DLD1 (cell line): ENCODE measurements around the gene LEP.
"Not testable (repeated sequence)": the region's sequence is repeated elsewhere in the genome, so short reads cannot be mapped to it uniquely, and the experiment has no call there.

Source experiments
- in situ Hi-C: cut with HindIII; loops from 2 replicates; pipeline ENCODE4 v1.10.0; 2017; ENCODE audit warnings: low sequenced_read_pairs

Gene LEP

GRCh38 chr7:128210036-128210347 is 31.1 kb upstream of the LEP start:
- in situ Hi-C loops = loop anchor here (25.0 kb wide), 1 partner anchor 498 kb away; no protein-coding TSS in a partner anchor

DNA sequence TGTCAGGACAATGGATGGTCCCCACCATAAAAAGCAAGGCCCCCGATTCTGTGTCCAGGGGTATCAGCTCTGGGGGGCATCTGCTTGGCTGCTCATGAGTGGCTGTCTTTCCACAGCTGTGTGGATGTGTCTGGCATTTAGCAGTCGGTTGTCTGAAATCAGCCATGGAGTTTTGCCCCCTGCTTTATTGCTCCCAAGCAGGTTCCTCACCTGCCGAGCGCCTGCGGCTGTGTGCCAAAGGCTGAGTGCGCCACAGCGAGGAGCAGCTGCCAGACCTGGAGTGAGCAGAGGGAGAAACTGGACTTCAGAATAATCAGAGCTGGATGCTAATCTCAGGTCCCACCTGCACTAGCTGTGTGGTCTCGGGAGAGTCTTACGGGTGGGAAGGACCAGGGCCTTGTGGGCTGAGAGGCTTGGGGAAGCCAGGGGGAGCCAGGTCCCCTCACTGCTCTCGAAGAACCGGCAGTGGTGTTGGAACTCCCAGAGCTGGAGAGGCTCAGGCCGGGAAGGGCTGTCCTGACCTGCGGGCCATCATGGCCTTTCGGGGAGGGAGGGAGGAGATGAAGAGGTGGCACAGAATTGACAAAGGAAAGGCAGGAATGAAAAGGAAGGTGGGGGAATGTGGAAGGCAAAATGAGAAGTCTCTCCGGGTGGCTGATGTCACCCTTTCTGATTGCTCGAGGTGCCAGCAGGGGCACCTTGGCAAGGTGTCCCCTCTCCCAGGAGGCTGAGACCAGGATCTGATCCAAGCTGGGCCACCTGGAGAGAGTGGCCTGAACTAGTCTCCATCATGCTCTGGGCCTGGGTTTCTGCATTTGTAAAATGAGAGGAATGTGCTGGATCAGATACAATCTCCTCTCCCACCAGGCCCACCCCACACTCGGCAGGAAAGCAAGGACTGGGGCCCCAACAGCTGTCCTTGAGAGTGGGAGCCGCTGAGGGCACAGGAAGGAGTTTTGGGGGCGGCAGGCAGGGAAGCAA is 30.2 kb upstream of the LEP start:
- in situ Hi-C loops = loop anchor here (25.0 kb wide), 1 partner anchor 499 kb away; no protein-coding TSS in a partner anchor

DNA sequence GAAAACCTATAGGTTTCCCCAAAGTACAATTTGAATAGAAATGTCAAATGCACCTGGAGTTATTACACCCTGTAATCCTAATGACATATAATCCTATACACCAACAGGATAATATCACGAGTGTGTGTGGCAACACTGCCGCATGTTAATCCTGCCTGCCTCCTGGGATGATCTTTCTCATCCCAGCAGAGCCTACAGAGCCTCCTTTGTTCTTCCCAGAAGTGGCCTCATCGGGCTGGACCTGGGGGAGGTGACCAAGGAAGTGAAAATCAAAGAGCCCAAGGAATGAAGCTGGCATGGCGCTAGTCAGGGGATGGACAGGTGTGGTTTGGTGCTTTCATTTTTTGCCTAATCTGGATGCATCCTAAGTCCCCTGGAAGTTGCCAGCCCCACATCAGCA is 29.5 kb upstream of the LEP start:
- in situ Hi-C loops = loop anchor here (25.0 kb wide), 1 partner anchor 499 kb away; no protein-coding TSS in a partner anchor

DNA sequence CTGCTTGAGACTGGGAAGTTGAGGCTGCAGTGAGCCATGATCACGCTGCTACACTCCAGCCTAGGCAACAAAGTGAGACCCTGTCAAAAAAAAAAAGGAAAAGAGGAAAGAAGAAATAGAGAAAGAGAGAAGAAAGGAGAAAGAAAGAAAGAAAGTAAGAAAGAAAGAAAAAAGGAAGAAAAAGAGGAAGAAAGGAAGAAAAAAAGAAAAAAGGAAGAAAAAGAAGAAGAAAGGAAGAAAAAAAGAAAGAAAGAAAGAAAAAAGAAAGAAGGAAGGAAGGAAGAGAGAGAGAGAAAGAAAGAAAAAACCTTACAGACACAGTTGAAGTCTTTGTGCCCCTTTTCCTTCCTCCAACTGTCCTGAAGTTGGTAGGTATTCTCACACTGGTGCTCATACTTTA is 26.6 kb upstream of the LEP start:
- in situ Hi-C loops = loop anchor here (25.0 kb wide), 1 partner anchor 502 kb away; no protein-coding TSS in a partner anchor

- in situ Hi-C loops = loop anchor here (25.0 kb wide), 1 partner anchor 503 kb away; no protein-coding TSS in a partner anchor
Measured at GRCh38 chr7:128215281-128215680, 25.8 kb upstream of the LEP start.

DNA sequence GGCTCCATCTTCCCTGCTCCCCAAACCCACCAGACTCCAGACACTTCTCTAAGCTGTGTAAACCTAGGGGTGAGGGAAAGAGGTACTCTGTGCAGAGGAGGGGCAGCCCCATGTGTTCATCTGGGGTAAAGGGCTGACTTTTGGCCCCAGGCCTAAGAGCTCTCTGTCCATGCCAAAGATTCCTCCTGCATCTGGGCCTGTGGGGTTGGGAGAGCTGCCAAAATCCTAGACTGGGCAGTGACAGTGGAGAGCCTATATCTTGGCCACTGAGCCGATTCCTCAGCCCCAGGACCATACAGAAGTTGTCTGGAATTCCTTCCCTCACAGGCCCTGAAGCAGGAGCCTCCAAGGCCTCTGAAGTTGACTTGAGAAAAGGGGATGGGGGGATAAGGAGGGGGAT is 25.3 kb upstream of the LEP start:
- in situ Hi-C loops = loop anchor here (25.0 kb wide), 1 partner anchor 503 kb away; no protein-coding TSS in a partner anchor

- in situ Hi-C loops = loop anchor here (25.0 kb wide), 1 partner anchor 505 kb away; no protein-coding TSS in a partner anchor
Measured at GRCh38 chr7:128217030-128217805, 23.9 kb upstream of the LEP start.

- in situ Hi-C loops = loop anchor here (25.0 kb wide), 1 partner anchor 506 kb away; no protein-coding TSS in a partner anchor
Measured at GRCh38 chr7:128217967-128218652, 23.0 kb upstream of the LEP start.

- in situ Hi-C loops = loop anchor here (25.0 kb wide), 1 partner anchor 507 kb away; no protein-coding TSS in a partner anchor
Measured at GRCh38 chr7:128219636-128220035, 21.4 kb upstream of the LEP start.

GRCh38 chr7:128221929-128222403 is 19.1 kb upstream of the LEP start:
- in situ Hi-C loops = loop anchor here (25.0 kb wide), 1 partner anchor 510 kb away; no protein-coding TSS in a partner anchor

DNA sequence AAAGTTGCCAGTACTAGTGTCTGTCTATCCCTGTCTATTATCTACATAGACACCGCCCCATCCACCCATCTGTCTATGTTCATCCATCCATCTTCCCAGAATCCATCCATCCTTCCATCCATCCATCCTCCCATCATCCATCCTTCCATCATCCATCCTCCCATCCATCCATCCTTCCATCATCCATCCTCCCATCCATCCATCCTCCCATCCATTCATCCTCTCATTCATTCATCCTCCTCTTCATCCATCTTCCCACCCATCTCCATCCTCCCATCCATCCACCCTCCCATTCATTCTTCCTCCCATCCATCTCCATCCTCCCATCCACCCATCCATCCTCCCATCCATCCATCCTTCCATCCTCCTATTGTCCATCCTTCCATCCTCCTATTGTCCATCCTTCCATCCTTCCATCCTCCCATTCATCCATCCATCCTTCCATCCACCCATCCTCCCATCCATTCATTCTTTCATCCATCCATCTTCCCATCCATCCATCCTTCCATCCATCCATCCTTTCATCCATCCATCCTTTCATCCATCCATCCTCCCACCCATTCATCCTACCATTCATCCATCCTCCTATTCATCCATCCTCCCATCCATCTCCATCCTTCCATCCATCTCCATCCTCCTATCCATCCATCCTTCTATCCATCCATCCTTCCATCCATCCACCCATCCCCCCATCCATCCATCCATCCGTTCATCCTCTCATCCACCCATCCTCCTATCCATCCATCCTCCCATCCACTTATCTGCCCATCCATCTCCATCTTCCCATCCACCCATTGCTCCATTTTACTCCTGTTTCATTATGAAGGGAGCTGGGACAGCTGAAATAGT is 14.7 kb upstream of the LEP start:
- in situ Hi-C loops = no loop called here

DNA sequence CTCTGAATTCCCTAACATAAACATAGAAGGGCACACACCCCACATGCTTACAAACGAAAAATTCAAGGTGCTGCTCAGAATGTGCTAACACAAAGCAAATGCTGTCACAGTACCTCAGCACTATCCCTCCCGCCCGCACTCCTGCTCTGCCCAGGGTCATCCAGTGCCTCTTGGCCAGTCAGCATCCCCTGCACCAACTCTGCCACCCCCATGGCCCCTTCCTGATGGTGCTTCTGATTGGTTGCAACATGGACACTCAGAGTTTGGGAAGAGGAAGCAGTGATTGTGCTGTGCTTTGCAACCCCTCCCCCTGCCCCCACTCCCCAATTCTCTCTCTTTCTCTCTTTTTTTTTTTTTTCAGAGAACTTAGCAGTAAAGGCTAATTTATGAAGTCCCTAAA is 13.8 kb upstream of the LEP start:
- in situ Hi-C loops = no loop called here

GRCh38 chr7:128231021-128231420 is 10.1 kb upstream of the LEP start:
- in situ Hi-C loops = no loop called here

DNA sequence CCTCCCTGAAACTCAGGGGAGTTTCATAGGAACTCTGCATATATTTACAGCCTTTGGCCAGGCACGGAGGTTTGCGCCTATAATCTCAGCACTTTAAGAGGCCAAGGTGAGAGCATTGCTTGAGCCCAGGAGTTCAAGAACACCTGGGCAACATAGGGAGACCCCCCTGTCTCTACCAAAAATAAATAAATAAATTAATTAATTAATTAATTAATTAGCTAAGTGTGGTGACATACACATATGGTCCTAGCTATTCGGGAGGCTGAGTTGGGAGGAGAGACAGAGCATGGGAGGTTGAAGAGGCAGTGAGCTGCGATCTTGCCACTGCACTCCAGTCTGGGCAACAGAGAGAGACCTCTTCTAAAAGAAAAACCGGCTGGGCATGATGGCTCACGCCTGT is 9.4 kb upstream of the LEP start:
- in situ Hi-C loops = no loop called here

DNA sequence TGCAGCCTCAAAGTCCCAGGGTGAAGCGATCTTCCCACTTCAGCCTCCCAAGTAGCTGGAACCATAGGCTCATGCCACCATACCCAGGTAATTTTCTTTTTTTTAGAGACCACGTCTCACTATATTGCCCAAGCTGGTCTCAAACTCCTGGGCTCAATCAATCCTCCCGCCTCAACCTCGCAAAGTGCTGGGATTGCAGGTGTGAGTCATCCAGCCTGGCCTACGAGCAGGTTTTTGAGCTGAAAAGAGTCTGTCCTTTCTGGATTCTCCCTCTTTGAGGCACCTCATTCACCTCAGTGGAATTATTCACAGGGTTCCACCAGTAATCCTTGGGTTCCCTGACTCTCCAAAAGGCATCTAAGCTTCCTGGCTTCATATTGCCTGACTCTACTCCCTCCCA is 7.6 kb upstream of the LEP start:
- in situ Hi-C loops = no loop called here

GRCh38 chr7:128234476-128235026 is 6.5 kb upstream of the LEP start:
- in situ Hi-C loops = no loop called here

- in situ Hi-C loops = no loop called here
Measured at GRCh38 chr7:128235471-128235870, 5.6 kb upstream of the LEP start.

GRCh38 chr7:128236924-128237586 is 4.0 kb upstream of the LEP start:
- in situ Hi-C loops = no loop called here

DNA sequence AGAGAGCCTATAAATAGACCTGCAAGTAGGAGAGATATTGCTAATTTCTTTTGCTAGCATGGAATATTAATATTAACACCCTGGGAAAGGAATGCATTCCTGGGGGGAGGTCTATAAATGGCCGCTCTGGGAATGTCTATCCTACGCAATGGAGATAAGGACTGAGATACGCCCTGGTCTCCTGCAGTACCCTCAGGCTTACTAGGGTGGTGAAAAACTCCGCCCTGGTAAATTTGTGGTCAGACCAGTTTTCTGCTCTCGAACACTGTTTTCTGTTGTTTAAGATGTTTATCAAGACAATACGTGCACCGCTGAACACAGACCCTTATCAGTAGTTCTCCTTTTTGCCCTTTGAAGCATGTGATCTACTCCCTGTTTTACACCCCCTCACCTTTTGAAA is 1.9 kb upstream of the LEP start:
- in situ Hi-C loops = not testable (repeated sequence)
